Body of pancreas (tissue), 4 donors: Measurements from ENCODE around the gene USP16. TPM values are rescaled to one million over a fixed set of nuclear protein-coding genes. Genes with fewer than 3 reads are reported as not detected.
"Not testable (repeated sequence)": the region's sequence is repeated elsewhere in the genome, so short reads cannot be mapped to it uniquely, and the experiment has no call there.

ENCODE experiments used
- ATAC-seq: fragments of 150-250 bp; one replicate; pipeline ENCODE4 v1.9.1; 2016
- DNase-seq, 4 donors: peaks; one replicate each; pipeline ENCODE4 v3.0.0-alpha.2; 2019
- H3K27ac ChIP-seq, 4 donors: fragments of 200-600 bp; sonication (generic); 1 replicate in 3 of 4; 2 replicates in 1 of 4; pipeline versions ENCODE4 v1.5.1 to v1.6.1; 2016 to 2019; ENCODE audit warnings: mild to moderate bottlenecking in 1 of 4, mixed read lengths in 1 of 4, moderate library complexity in 1 of 4
- H3K27me3 ChIP-seq, 2 donors: fragments of 200-600 bp; sonication (generic); one replicate each; pipeline ENCODE4 v1.6.0; 2016; ENCODE audit warnings: mild to moderate bottlenecking in 1 of 2
- H3K36me3 ChIP-seq, 2 donors: fragments of 200-600 bp; sonication (generic); replicated peaks in 1 of 2; 2 replicates each; pipeline ENCODE4 v1.5.1; 2016; ENCODE audit warnings: low read depth in 2 of 2; ENCODE audit not compliant: insufficient read depth in 1 of 2
- H3K4me1 ChIP-seq: fragments of 200-600 bp; sonication (generic); one replicate; pipeline ENCODE4 v1.6.0; 2016
- H3K4me3 ChIP-seq, 2 donors: fragments of 200-600 bp; sonication (generic); 1 replicate in 1 of 2; 2 replicates in 1 of 2; pipeline ENCODE4 v1.5.1; 2016 to 2019
- H3K9me3 ChIP-seq, 3 donors: fragments of 200-600 bp; sonication (generic); 1 replicate in 2 of 3; 2 replicates in 1 of 3; pipeline ENCODE4 v1.5.1; 2016
- POLR2A ChIP-seq, 3 donors: fragments of 450-650 bp; IDR thresholded peaks; one replicate each; pipeline ENCODE4 v1.6.1; 2016; ENCODE audit warnings: antibody characterized with exemption in 3 of 3, mild to moderate bottlenecking in 2 of 3
- WGBS, 2 donors: methylation state at CpG; one replicate each; pipeline ENCODE4 v1.1.5; 2017; 5-methylcytosine and 5-hydroxymethylcytosine counted together
- intact Hi-C: fragments of 100-400 bp; cut with DNase I; formaldehyde crosslinking; loops from one replicate; pipeline ENCODE4 v1.15.1; 2023
- total RNA-seq, 2 donors: library from RNA; depleted of rRNA; stranded (reverse); fragments of >200 nt; gene quantifications; one replicate each; pipeline ENCODE4 v1.1.0, GENCODE V29; 2016
- TF ChIP-seq, protein P1 (sequence below), 7 experiments: fragments of 450-650 bp in 4 of 7; fragments of 200-600 bp in 3 of 7; sonication (generic) in 3 of 7; IDR thresholded peaks; one replicate each; pipeline ENCODE4 v1.5.1; 2016 to 2019; ENCODE audit warnings: antibody characterized with exemption in 7 of 7

Gene USP16
- total RNA-seq, 2 donors from 2014 or later: 17.5 to 24.1 TPM

DNA sequence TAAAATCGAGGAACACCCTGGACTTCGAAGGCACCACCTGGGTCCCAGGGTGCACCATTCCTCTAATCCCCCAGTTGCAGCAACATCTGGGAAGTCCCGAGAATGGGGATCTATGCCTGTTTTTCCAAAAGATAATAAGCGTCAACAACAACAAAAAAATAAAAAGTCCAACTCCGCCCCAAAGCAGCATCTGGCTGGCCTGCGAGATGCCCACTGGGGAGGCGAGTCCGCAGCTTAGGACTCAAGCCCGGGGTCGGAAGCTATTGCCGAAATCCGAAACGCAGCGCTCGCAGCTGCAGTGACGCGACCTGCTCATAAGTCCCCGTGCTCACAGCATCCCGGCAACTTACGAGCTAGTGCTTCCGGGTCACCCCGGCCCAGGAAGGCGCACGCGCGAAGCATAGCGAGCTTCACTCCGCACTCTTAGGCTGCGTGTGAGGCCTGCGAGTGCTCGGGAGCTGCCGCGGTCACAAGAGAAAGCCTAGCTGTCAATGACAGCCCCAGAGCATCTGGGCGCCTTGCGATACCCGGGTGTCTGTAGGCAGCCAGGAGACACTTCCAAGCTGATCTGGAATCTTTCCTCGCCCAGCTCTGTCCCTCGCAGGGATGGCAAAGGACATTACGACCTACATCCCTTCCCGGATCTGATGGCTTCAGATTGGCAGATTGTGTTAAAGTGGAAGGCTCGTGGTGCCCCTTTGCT, 21.9 kb upstream of the USP16 start:
- 1% methylated on average over 13 to 40 of the region's 41 CpGs for WGBS, 2 donors
- Histone ChIP-seq H3K4me1 (peaks cover 7% of the 10 kb centered on the region), H3K36me3 (peaks cover 0 to under 1% of the 10 kb centered on the region in 2 donors), H3K9me3 (no peaks in the 10 kb centered on the region), H3K27me3 (no peaks in the 10 kb centered on the region), H3K27ac (peak overlapping the region; percentile 83 to 96 (median 90)), H3K4me3 (peak overlapping the region; percentile 17 to 33)
- DNase-seq (peak; percentile 94 to 96 (median 96)), ATAC-seq (peak; percentile 100)
- TF ChIP-seq, protein P1, sequence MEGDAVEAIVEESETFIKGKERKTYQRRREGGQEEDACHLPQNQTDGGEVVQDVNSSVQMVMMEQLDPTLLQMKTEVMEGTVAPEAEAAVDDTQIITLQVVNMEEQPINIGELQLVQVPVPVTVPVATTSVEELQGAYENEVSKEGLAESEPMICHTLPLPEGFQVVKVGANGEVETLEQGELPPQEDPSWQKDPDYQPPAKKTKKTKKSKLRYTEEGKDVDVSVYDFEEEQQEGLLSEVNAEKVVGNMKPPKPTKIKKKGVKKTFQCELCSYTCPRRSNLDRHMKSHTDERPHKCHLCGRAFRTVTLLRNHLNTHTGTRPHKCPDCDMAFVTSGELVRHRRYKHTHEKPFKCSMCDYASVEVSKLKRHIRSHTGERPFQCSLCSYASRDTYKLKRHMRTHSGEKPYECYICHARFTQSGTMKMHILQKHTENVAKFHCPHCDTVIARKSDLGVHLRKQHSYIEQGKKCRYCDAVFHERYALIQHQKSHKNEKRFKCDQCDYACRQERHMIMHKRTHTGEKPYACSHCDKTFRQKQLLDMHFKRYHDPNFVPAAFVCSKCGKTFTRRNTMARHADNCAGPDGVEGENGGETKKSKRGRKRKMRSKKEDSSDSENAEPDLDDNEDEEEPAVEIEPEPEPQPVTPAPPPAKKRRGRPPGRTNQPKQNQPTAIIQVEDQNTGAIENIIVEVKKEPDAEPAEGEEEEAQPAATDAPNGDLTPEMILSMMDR (IDR thresholded peaks at IDR 0.05): no peak
- peak; percentile 89 to 99 (median 98) for TF ChIP-seq POLR2A (IDR thresholded peaks at IDR 0.05)
- intact Hi-C loops: no loop called here

DNA sequence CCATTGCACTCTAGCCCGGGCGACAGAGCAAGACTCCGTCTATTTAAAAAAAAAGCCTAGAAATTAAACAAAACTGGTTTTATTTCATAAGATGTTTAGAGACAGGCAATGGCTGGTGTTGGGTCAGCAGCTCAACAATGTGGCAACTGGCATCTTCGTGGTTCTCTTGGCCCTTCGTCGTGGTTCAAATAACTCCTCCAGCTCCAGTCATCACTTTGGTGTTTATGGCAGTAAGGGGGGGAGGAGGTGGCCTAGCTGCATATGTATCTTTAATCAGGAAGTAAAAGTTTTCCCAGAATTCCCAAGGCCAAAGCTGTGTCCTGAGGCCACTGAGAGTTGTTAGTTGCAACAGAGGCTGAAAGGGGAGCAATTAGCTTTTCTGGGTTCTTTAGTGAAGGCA, 18.8 kb upstream of the USP16 start:
- H3K4me3 ChIP-seq: no peak overlapping the region
- peaks cover 7% of the 10 kb centered on the region for H3K4me1 ChIP-seq
- H3K27me3 ChIP-seq: no peaks in the 10 kb centered on the region
- H3K9me3 ChIP-seq: no peaks in the 10 kb centered on the region
- H3K27ac ChIP-seq: no peak overlapping the region
- H3K36me3 ChIP-seq: peaks cover 0 to 6% of the 10 kb centered on the region in 2 donors
- ATAC-seq (no peak), DNase-seq (no peak)
- intact Hi-C loops: no loop called here
- no peak for TF ChIP-seq POLR2A (IDR thresholded peaks at IDR 0.05)
- TF ChIP-seq, protein P1 (IDR thresholded peaks at IDR 0.05): no peak
- 90 to 96% methylated on average over 6 of the region's 6 CpGs for WGBS, 2 donors

DNA sequence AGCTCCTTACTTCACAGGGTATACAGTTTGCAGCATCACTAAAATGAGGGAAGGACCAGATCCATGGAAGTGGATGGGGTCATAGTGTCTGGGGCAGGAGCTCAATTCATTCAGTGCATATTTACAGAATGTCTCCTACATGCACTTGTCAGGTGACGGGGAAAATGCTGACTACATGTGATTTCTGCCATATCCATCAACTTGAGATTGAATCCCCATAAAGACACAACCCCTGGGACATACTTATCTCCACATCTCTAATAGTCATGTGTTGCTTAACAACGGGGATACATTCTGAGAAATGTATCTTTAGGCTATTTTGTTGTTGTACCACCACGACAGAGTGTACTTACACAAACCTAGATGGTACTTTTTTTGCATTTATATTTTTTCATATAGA, 17.3 kb upstream of the USP16 start:
- no peak overlapping the region for H3K27ac ChIP-seq
- no peaks in the 10 kb centered on the region for H3K27me3 ChIP-seq
- DNase-seq: no peak
- 82 to 90% methylated on average over 3 of the region's 3 CpGs for WGBS, 2 donors
- no peak for TF ChIP-seq POLR2A (IDR thresholded peaks at IDR 0.05)
- TF ChIP-seq, protein P1 (IDR thresholded peaks at IDR 0.05): no peak
- peaks cover 0 to 6% of the 10 kb centered on the region in 2 donors for H3K36me3 ChIP-seq
- ATAC-seq: no peak
- no peaks in the 10 kb centered on the region for H3K9me3 ChIP-seq
- H3K4me3 ChIP-seq: no peak overlapping the region
- peaks cover 7% of the 10 kb centered on the region for H3K4me1 ChIP-seq
- intact Hi-C loops: no loop called here

DNA sequence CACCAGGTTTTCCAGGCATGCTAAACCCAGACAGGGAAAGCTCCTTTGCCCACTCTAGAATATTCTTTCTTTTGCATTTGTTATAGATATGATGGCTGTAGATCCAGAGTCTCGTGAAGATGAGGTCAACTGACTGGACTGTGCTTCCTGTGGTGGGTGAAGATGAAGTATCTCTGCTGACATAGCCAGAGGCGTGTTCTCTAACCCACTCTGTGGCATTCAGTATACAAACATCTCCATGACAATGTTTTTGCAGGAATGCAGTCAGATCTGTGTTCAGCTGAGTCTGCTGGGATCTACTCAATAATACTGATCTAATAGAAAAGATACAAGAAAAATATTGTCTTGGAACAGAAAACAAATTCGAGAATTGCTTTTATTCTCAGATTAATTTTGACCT, 16.7 kb upstream of the USP16 start:
- 68 to 80% methylated on average over 3 of the region's 3 CpGs for WGBS, 2 donors
- peaks cover 7% of the 10 kb centered on the region for H3K4me1 ChIP-seq
- no peak for DNase-seq
- H3K4me3 ChIP-seq: no peak overlapping the region
- TF ChIP-seq POLR2A (IDR thresholded peaks at IDR 0.05): no peak
- TF ChIP-seq, protein P1 (IDR thresholded peaks at IDR 0.05): no peak
- H3K9me3 ChIP-seq: no peaks in the 10 kb centered on the region
- no peak overlapping the region for H3K27ac ChIP-seq
- no peak for ATAC-seq
- no peaks in the 10 kb centered on the region for H3K27me3 ChIP-seq
- peaks cover 0 to 6% of the 10 kb centered on the region in 2 donors for H3K36me3 ChIP-seq
- intact Hi-C loops: no loop called here

DNA sequence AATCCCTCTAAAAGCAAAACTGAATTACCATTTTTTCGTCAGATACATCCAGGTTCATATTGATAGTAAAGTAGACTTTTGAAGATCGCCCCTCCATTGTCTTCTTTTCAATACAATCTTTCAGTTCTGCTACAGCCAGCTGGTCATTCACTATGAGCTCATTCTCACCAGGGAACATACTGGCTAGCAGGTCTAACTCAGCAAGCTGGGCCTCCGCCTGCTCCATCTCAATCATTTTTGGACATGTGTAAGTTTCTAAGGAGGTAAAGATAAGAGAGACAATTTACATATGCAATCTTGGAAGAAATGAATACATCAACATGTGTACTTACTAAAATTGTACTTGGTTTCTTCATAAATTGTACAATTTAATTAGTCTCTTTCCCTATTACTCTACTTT, 16.1 kb upstream of the USP16 start:
- peaks cover 0 to 6% of the 10 kb centered on the region in 2 donors for H3K36me3 ChIP-seq
- H3K27me3 ChIP-seq: no peaks in the 10 kb centered on the region
- H3K9me3 ChIP-seq: no peaks in the 10 kb centered on the region
- ATAC-seq (no peak), DNase-seq (no peak)
- peaks cover 7% of the 10 kb centered on the region for H3K4me1 ChIP-seq
- no peak overlapping the region for H3K4me3 ChIP-seq
- TF ChIP-seq, protein P1 (IDR thresholded peaks at IDR 0.05): no peak
- TF ChIP-seq POLR2A (IDR thresholded peaks at IDR 0.05): no peak
- no peak overlapping the region for H3K27ac ChIP-seq
- WGBS, 2 donors: 89 to 90% methylated on average over 3 of the region's 3 CpGs
- intact Hi-C loops: no loop called here

DNA sequence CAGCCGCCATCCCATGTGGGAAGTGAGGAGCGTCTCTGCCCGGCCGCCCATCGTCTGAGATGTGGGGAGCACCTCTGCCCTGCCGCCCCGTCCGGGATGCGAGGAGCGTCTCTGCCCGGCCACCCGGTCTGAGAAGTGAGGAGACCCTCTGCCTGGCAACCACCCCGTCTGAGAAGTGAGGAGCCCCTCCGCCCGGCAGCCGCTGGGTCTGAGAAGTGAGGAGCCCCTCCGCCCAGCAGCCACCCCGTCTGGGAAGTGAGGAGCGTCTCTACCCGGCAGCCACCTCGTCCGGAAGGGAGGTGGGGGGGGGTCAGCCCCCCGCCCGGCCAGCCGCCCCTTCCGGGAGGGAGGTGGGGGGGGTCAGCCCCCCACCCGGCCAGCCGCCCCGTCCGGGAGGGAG, 13.2 kb upstream of the USP16 start:
- DNase-seq, H3K27ac ChIP-seq, H3K4me1 ChIP-seq, H3K9me3 ChIP-seq, intact Hi-C loops, H3K27me3 ChIP-seq, H3K36me3 ChIP-seq, ATAC-seq, H3K4me3 ChIP-seq: not testable (repeated sequence)
- WGBS, 2 donors: 96 to 100% methylated on average over 2 to 4 of the region's 30 CpGs
